Measurements from ENCODE around the gene RWDD4.

DNA sequence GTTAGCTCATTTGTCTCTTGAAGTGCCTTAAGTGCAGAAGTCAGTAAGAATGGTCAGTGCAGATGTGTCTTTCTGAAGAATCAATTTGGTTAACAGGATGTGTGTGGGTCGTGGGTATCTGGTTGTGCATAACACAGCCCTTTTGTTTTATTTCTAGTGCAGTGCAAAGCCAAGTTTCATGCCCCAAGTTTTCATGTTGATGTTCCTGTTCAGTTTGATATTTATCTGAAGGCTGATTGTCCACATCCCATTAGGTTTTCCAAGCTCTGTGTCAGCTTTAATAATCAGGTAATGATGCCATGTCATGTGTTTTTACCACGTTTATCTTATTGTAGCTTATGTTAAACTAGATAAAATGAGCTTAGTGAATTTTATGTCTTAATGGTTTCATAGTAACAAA lies 27.5 kb upstream of the RWDD4 start:
- TF ChIP-seq POLR2A (IDR thresholded peaks at IDR 0.05; ENCODE audit: extremely low read depth, insufficient read length) (no peak), CTCF (IDR thresholded peaks at IDR 0.05; ENCODE audit: low read depth, low read length) (no peak), MYC (IDR thresholded peaks at IDR 0.05; ENCODE audit: low read depth, low read length) (no peak)
- TF ChIP-seq, protein P1, sequence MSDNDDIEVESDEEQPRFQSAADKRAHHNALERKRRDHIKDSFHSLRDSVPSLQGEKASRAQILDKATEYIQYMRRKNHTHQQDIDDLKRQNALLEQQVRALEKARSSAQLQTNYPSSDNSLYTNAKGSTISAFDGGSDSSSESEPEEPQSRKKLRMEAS (IDR thresholded peaks at IDR 0.05; ENCODE audit: low read depth, low read length): no peak
